Subcutaneous abdominal adipose tissue (tissue), 5 donors: ENCODE measurements around the gene MRC2.
A peak's percentile ranks its signal among the peaks of the same experiment; 100 is the strongest.
"Not testable (repeated sequence)": the region's sequence is repeated elsewhere in the genome, so short reads cannot be mapped to it uniquely, and the experiment has no call there.

Source experiments
- H3K27ac ChIP-seq: one replicate; pipeline ENCODE4 v1.7.0; 2013; ENCODE audit warnings: low read depth, mild to moderate bottlenecking, inconsistent platforms, low read length, moderate library complexity
- H3K27me3 ChIP-seq, 5 donors: one replicate each; pipeline ENCODE4 v1.7.0; 2013; ENCODE audit warnings: low read length in 5 of 5, inconsistent platforms in 1 of 5; ENCODE audit not compliant: control insufficient read depth in 5 of 5, insufficient read depth in 4 of 5
- H3K36me3 ChIP-seq, 5 donors: one replicate each; pipeline ENCODE4 v1.7.0; 2013; ENCODE audit warnings: low read length in 5 of 5; ENCODE audit not compliant: control insufficient read depth in 5 of 5, insufficient read depth in 5 of 5
- H3K4me1 ChIP-seq, 5 donors: one replicate each; pipeline ENCODE4 v1.7.0; 2013; ENCODE audit warnings: low read length in 5 of 5, mild to moderate bottlenecking in 3 of 5, moderate library complexity in 1 of 5; ENCODE audit not compliant: control insufficient read depth in 5 of 5, insufficient read depth in 5 of 5
- H3K4me3 ChIP-seq, 5 donors: one replicate each; pipeline ENCODE4 v1.7.0; 2013; ENCODE audit warnings: low read length in 5 of 5, low read depth in 1 of 5
- H3K9ac ChIP-seq, 5 donors: one replicate each; pipeline ENCODE4 v1.7.0; 2013; ENCODE audit warnings: low read length in 5 of 5, mild to moderate bottlenecking in 4 of 5, moderate library complexity in 3 of 5
- H3K9me3 ChIP-seq, 5 donors: one replicate each; pipeline ENCODE4 v1.7.0; 2013; ENCODE audit warnings: low read length in 5 of 5; ENCODE audit not compliant: control insufficient read depth in 5 of 5
- donor health status: healthy.
- donor health status: healthy.
- donor health status: healthy.
- donor health status: healthy.
- donor health status: healthy.

Gene MRC2

DNA sequence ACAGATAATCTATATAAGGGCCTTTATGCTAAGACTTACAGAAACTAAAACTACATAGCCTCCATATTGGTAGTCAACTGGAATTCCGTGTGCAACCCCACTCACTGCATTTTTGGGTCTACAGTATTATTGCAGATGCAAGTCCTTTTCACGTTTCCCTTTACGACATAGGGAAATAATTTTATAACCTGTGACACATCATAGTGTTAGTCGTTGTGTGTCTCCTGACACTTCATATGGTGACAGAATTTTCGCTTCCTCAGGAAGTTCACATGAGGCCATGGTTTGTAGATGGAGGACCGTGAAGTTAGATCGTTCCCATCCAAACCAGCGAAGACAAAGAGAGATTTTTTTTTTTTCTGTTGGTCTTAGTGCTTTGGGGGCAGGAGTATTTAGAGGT, 15.7 kb upstream of the MRC2 start:
- H3K27me3 ChIP-seq: no peaks in the 10 kb centered on the region
- H3K9me3 ChIP-seq: no peaks in the 10 kb centered on the region
- peaks cover 0 to 5% (median 0%) of the 10 kb centered on the region in 5 donors for H3K4me1 ChIP-seq
- no peak overlapping the region for H3K27ac ChIP-seq
- no peak overlapping the region for H3K9ac ChIP-seq
- H3K4me3 ChIP-seq: no peak overlapping the region
- peaks cover 33 to 77% (median 47%) of the 10 kb centered on the region in 5 donors for H3K36me3 ChIP-seq

DNA sequence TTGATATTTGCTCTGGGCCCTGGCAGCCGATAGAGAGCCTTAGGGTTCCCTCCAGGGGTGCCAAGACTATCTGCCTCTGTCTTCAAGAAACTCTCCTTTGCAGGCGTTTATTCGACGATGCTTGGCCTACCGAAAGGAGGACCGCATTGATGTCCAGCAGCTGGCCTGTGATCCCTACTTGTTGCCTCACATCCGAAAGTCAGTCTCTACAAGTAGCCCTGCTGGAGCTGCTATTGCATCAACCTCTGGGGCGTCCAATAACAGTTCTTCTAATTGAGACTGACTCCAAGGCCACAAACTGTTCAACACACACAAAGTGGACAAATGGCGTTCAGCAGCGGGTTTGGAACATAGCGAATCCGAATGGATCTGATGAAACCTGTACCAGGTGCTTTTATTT, 15.2 kb upstream of the MRC2 start:
- not testable (repeated sequence) for H3K4me1 ChIP-seq, H3K9ac ChIP-seq, H3K4me3 ChIP-seq, H3K9me3 ChIP-seq, H3K27ac ChIP-seq, H3K27me3 ChIP-seq
- peaks cover 31 to 72% (median 43%) of the 10 kb centered on the region in 5 donors for H3K36me3 ChIP-seq

DNA sequence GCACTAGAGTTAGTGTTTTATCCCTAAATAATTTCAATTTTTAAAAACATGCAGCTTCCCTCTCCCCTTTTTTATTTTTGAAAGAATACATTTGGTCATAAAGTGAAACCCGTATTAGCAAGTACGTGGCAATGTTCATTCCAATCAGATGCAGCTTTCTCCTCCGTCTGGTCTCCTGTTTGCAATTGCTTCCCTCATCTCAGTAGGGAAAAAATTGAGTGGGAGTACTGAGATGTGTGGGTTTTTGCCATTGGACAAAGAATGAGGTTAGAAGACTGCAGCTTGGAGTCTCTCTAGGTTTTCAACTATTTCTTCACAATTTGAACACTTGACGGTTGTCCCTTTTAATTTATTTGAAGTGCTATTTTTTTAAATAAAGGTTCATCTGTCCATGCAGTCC, 14.4 kb upstream of the MRC2 start:
- H3K4me3 ChIP-seq, H3K9me3 ChIP-seq, H3K9ac ChIP-seq, H3K27ac ChIP-seq, H3K27me3 ChIP-seq: not testable (repeated sequence)
- peaks cover 2 to 14% (median 9%) of the 10 kb centered on the region in 5 donors for H3K4me1 ChIP-seq
- H3K36me3 ChIP-seq: peaks cover 25 to 64% (median 36%) of the 10 kb centered on the region in 5 donors

DNA sequence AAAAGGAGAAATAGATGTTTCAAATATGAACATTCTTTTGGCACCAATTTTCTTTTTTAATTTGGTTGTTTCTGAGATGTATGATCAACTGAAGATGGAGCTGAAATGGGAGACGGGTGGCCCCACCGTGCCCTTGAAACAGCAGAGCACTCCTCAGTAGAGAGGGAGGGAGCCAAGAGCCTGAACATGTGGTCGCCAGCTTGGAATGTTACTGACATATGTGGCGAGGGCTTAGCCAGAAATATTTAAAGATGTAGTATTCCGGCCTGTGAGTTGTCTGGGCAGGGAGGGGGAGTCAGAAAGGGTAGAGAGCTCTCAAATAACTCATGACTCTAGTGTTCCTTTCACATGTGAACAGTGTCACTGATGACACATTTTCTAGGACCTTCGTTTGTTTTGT, 13.3 kb upstream of the MRC2 start:
- H3K27ac ChIP-seq: no peak overlapping the region
- no peaks in the 10 kb centered on the region for H3K9me3 ChIP-seq
- H3K4me1 ChIP-seq: peaks cover 8 to 24% (median 19%) of the 10 kb centered on the region in 5 donors
- peaks cover 18 to 53% (median 25%) of the 10 kb centered on the region in 5 donors for H3K36me3 ChIP-seq
- no peak overlapping the region for H3K4me3 ChIP-seq
- H3K9ac ChIP-seq: no peak overlapping the region
- no peaks in the 10 kb centered on the region for H3K27me3 ChIP-seq

DNA sequence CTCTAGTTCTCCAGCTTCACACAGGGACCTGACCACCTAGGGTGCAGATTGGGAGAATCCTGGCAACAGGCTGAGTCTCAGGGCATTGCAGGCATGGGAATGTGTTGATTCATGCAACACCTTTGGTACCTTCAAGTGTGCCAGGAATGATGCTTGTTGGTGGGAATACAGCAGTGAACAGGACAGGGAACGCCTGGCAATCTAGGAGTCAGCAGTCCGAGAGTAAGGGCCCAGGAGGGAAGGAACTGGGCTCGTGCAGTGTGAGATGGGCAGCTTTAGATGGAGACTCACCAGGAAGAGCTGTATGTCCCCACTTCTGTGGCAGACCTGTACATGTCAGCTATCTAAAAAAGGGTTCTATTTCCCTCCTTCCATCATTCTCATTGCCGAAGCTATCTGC, 12.0 kb upstream of the MRC2 start:
- Histone ChIP-seq H3K36me3 (peaks cover 5 to 42% (median 13%) of the 10 kb centered on the region in 5 donors), H3K4me3 (no peak overlapping the region), H3K4me1 (peaks cover 11 to 34% (median 24%) of the 10 kb centered on the region in 5 donors), H3K9me3 (no peaks in the 10 kb centered on the region), H3K27ac (no peak overlapping the region), H3K27me3 (no peaks in the 10 kb centered on the region), H3K9ac (no peak overlapping the region)

DNA sequence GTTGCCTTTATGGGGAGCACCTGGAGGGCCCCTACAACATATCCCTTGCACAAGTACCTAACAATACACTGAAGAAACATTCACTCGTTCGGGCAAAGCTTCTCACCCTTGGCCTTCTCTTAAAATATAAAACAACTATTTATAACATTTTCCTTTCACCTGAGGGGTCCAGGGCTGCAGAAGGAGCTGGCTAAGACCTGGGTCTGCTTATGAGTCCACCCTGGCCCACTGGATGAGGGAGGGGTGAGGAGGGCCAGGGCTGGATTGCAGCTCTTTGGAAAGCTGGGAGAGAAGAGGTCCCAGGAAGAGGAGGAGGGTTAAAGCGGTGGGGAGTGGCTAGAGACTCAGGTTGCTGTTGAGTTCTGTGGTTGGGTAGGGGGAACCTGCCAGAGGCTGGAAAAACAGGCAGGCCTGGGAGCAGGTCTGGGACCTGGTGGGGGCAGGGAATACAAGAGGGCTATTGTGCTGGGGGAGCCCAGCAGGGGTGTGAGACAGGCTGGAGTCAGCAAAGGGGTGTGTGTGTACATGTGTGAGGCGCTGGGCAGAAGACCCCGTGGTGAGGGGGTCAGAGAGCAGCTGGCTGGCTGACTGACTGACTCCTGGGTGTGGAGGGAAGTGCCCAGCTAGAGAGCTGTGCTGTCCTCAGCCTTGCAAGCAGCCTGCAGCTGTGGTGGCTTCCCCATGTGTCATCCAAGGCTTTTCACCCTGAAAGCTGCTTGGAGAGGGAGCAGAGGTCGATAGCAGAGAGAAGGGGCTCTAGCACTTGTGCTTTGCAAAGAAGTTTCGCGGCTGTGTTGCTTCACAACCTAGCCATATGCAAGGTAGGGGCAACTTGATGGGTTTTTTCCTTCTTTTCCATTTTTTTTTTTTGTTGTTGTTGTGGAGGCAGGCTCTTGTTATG, 10.2 kb upstream of the MRC2 start:
- H3K9me3 ChIP-seq: no peaks in the 10 kb centered on the region
- no peaks in the 10 kb centered on the region for H3K27me3 ChIP-seq
- no peak overlapping the region for H3K9ac ChIP-seq
- H3K36me3 ChIP-seq: peaks cover 3 to 30% (median 6%) of the 10 kb centered on the region in 5 donors
- no peak overlapping the region for H3K4me3 ChIP-seq
- H3K4me1 ChIP-seq: peaks cover 11 to 34% (median 21%) of the 10 kb centered on the region in 5 donors
- H3K27ac ChIP-seq: no peak overlapping the region

DNA sequence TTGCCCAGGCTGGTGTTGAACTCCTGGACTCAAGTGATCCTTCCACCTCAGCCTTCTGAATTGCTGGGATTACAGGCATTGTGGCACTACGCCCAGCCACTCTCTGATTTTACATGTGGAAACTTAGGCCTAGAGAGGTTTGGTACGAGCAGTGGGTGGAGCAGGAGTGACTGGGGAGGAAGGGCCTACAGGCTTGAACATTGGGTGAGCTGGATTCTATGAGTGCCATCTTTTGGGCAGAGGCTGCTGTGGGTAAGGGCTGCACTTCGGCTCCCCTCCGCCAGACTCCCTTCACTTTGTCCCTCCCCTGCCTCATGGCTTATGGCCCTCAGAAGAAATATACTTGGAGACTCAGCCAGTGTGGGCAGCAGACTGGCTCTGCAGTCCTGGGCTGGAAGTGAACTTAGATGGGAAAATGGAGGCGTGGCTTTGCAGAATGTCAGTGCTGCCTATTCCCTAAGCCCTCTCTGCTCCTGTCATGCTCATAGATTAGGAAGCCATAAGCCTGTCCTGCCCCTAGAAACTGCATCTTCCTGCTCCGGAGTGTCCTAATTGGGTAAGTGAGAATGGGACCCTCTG, 9.5 kb upstream of the MRC2 start:
- Histone ChIP-seq H3K9me3 (no peaks in the 10 kb centered on the region), H3K27me3 (no peaks in the 10 kb centered on the region), H3K9ac (peak overlapping the region in 1 of 5 donors; percentile 13), H3K4me3 (no peak overlapping the region), H3K36me3 (peaks cover 3 to 28% (median 6%) of the 10 kb centered on the region in 5 donors), H3K27ac (no peak overlapping the region), H3K4me1 (peaks cover 11 to 34% (median 21%) of the 10 kb centered on the region in 5 donors)

DNA sequence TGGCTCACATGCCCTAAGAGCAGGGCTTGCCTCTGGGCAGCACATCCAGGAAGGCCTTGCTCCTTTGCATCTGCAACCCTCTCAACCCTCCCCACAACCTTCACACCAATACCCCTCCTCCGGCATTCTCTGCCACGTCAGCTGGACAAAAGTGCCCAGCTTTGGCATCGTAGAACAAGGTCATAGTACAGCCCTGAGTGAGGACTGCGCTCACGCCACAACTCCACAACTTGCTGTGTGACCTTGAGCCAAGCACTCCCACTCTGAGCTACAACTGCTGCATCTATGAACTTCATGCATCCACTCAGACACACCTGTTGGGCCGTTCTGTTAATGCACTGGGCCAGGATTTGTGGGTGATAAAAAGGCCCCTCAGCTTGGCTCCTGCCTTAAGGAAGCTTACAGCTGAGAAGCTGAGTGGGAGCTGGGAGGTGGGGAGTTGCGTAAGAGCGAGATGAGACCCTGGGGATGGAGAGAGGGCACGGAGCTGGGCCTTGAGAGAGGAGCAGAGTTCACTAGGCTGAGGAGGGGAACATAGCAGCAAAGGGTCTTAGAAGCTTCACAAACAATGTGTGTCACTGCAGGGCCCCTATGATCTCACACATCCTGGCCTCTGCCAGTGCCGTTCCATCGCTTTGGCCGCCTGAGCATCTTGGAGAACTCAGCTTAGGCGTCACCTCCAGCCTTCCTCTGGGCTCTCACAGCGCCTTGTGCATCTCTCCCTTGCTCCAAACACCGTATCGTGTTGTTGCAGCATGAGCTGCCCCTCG, 8.6 kb upstream of the MRC2 start:
- no peak overlapping the region for H3K4me3 ChIP-seq
- peaks cover 11 to 34% (median 21%) of the 10 kb centered on the region in 5 donors for H3K4me1 ChIP-seq
- no peaks in the 10 kb centered on the region for H3K27me3 ChIP-seq
- H3K9ac ChIP-seq: peak overlapping the region in 1 of 5 donors; percentile 13
- H3K27ac ChIP-seq: no peak overlapping the region
- no peaks in the 10 kb centered on the region for H3K9me3 ChIP-seq
- peaks cover 3 to 28% (median 7%) of the 10 kb centered on the region in 5 donors for H3K36me3 ChIP-seq

DNA sequence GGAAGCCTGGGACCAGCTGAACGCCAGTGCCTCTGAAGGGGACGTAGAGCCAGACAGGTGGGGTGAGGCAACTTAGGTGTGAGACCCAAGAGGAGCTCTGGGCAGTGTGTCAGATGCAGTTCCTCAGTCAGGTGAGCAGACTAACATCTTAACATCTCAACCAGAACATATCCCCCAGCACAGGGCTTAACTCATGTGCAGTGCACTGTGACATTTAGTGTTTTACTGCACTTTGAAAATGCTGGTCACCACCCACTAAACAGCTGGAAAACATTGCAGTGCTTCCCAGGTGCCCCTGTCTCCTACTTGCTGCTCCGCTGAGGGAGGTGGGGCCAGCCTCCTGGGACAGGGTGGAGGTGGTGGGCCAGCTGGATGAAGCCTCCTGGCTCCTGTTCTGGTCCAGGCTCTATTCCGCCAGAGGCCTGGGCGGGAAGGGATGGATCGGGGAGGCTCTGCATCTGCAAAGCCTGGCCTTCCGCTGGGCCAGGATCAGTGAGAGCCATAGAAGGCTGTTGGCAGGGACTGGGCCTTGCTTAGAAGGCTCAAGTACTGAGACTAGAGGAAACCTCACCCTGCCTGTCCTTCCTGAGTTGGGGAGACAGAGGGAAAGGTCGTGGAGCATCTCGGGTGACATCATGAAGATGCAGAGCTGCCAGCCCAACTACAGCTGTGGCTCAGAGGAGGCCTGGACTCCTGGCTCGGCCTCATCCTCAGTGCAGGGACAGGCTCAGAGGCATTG, 7.9 kb upstream of the MRC2 start:
- peaks cover 11 to 30% (median 21%) of the 10 kb centered on the region in 5 donors for H3K4me1 ChIP-seq
- no peak overlapping the region for H3K9ac ChIP-seq
- H3K9me3 ChIP-seq: no peaks in the 10 kb centered on the region
- H3K36me3 ChIP-seq: peaks cover 0 to 21% (median 7%) of the 10 kb centered on the region in 5 donors
- no peak overlapping the region for H3K4me3 ChIP-seq
- no peak overlapping the region for H3K27ac ChIP-seq
- H3K27me3 ChIP-seq: no peaks in the 10 kb centered on the region
